Measurements from ENCODE around the gene RAMACL. TPM values are rescaled to one million over a fixed set of nuclear protein-coding genes. Genes with fewer than 3 reads are reported as not detected.

RAMACL gene
- total RNA-seq, 1 experiment from 2014 or later: 0.13 TPM

GRCh38 chr6:166546653-166547052 lies 39.8 kb downstream of the RAMACL start:
- ATAC-seq (no peak), DNase-seq (ENCODE audit: low read depth, low spot score) (no peak)
- in situ Hi-C loops (cut with HindIII; ENCODE audit: low pct_unique_long_range_greater_than_20kb, low sequenced_read_pairs): no loop called here
- CTCF ChIA-PET: no interaction called here
- no peaks in the 10 kb centered on the region for H3K36me3 ChIP-seq (ENCODE audit: control insufficient read depth, insufficient read depth, low read length)
- intact Hi-C loops (cut with micrococcal nuclease; ENCODE audit: unreplicated experiment): no loop called here
- no peaks in the 10 kb centered on the region for H3K9me3 ChIP-seq (ENCODE audit: control insufficient read depth, insufficient read depth, low read depth, low read length)
- peaks cover 4% of the 10 kb centered on the region; the same call in 1 of the 2 replicates for H3K4me1 ChIP-seq (ENCODE audit: control insufficient read depth, insufficient read depth, low read length)
- BruUV-seq (replicated peaks): no TSS peak
- no peak overlapping the region for H3K27ac ChIP-seq (ENCODE audit: low read length)
- H3K27me3 ChIP-seq (ENCODE audit: control insufficient read depth, insufficient read depth, low read length): no peaks in the 10 kb centered on the region
- no peak overlapping the region for H3K4me3 ChIP-seq (ENCODE audit: low read depth in 2 of 2, low read length in 2 of 2)
- TF ChIP-seq SIN3A (IDR thresholded peaks at IDR 0.05; ENCODE audit: borderline replicate concordance, insufficient read depth, low read depth, low read length): no peak
- TF ChIP-seq CTCF (IDR thresholded peaks at IDR 0.05): no peak
- TF ChIP-seq POLR2AphosphoS5 (IDR thresholded peaks at IDR 0.05; ENCODE audit: low read depth, low read length): no peak
- TF ChIP-seq REST (IDR thresholded peaks at IDR 0.05; ENCODE audit: insufficient read depth in 1 of 2, low read depth in 2 of 2, low read length in 1 of 2): no peak
- TF ChIP-seq TCF7L2 (IDR thresholded peaks at IDR 0.05; ENCODE audit: low read depth, low read length): no peak
- POLR2A ChIA-PET: no interaction called here

- POLR2A ChIA-PET: no interaction called here
- H3K4me1 ChIP-seq (ENCODE audit: control insufficient read depth, insufficient read depth, low read length): peaks cover 11% of the 10 kb centered on the region; the same call in 1 of the 2 replicates
- H3K27me3 ChIP-seq (ENCODE audit: control insufficient read depth, insufficient read depth, low read length): no peaks in the 10 kb centered on the region
- intact Hi-C loops (cut with micrococcal nuclease; ENCODE audit: unreplicated experiment) (no loop called here), in situ Hi-C loops (cut with HindIII; ENCODE audit: low pct_unique_long_range_greater_than_20kb, low sequenced_read_pairs) (no loop called here)
- no peak for ATAC-seq
- no peaks in the 10 kb centered on the region for H3K9me3 ChIP-seq (ENCODE audit: control insufficient read depth, insufficient read depth, low read depth, low read length)
- DNase-seq (ENCODE audit: low read depth, low spot score): no peak
- no peak overlapping the region for H3K27ac ChIP-seq (ENCODE audit: low read length)
- no peaks in the 10 kb centered on the region for H3K36me3 ChIP-seq (ENCODE audit: control insufficient read depth, insufficient read depth, low read length)
- no peak for TF ChIP-seq SIN3A (IDR thresholded peaks at IDR 0.05; ENCODE audit: borderline replicate concordance, insufficient read depth, low read depth, low read length)
- no peak for TF ChIP-seq REST (IDR thresholded peaks at IDR 0.05; ENCODE audit: insufficient read depth in 1 of 2, low read depth in 2 of 2, low read length in 1 of 2)
- no peak for TF ChIP-seq CTCF (IDR thresholded peaks at IDR 0.05)
- TF ChIP-seq POLR2AphosphoS5 (IDR thresholded peaks at IDR 0.05; ENCODE audit: low read depth, low read length): no peak
- no peak for TF ChIP-seq TCF7L2 (IDR thresholded peaks at IDR 0.05; ENCODE audit: low read depth, low read length)
- BruUV-seq (replicated peaks): no TSS peak
- H3K4me3 ChIP-seq (ENCODE audit: low read depth in 2 of 2, low read length in 2 of 2): no peak overlapping the region
- CTCF ChIA-PET: no interaction called here
Measured at GRCh38 chr6:166545156-166546034, 41.1 kb downstream of the RAMACL start.
